HUES48 (cell line): ENCODE results near the gene TMEM44.

Experiments
- H3K27ac ChIP-seq: one replicate; pipeline ENCODE4 v1.7.0; 2013; ENCODE audit warnings: low read depth, low read length, inconsistent platforms
- H3K27me3 ChIP-seq: 2 replicates; pipeline ENCODE4 v1.6.1; 2013; ENCODE audit warnings: mild to moderate bottlenecking, low read length; ENCODE audit not compliant: control insufficient read depth, insufficient read depth
- H3K36me3 ChIP-seq: 2 replicates; pipeline ENCODE4 v1.6.1; 2013; ENCODE audit warnings: low read length; ENCODE audit not compliant: control insufficient read depth, insufficient read depth
- H3K4me1 ChIP-seq: 2 replicates; pipeline ENCODE4 v1.6.1; 2013; ENCODE audit warnings: mild to moderate bottlenecking, low read length; ENCODE audit not compliant: control insufficient read depth, insufficient read depth
- H3K4me3 ChIP-seq: 2 replicates; pipeline ENCODE4 v1.5.1; 2013; ENCODE audit warnings: mild to moderate bottlenecking, low read depth, low read length
- H3K9ac ChIP-seq: 2 replicates; pipeline ENCODE4 v1.6.1; 2013; ENCODE audit warnings: mild to moderate bottlenecking, low read depth, low read length, moderate library complexity
- H3K9me3 ChIP-seq: 2 replicates; pipeline ENCODE4 v1.6.1; 2013; ENCODE audit warnings: low read length; ENCODE audit not compliant: control insufficient read depth, insufficient read depth

TMEM44 gene

DNA sequence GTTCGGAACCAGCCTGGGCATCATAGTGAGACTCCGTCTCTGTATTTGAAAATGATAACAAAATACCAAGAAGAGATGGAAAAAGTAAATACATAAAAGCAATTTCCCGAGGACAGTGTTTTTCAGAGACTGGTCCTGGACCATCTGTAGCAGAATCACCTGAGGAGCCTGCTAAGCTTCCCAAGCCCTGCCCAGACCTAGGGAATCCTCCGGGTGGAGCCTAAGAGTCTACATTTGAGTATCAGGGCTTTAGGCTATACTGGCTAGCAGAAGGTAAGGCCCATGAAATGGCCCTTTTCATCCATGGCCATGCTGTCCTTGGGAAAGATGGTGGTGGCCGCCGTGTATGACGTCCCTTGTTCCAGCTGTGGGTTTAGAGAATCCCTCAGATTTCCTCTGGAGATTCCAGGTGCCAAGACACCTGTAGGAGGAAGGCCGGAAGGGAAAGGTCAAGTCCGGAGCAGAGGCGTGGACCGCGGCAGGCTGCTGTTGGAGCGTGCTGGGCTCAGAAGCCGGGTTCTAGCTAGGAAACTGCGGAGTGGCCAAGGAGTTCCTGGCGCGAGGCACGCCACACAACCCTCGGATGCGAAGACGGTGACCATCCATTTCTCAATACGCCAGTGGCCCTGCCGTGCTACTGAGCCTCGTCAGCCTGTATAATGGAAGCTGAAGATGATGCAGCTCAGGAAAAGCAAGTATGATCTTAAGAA, 50.9 kb downstream of the TMEM44 start:
- Histone ChIP-seq H3K27ac (no peak overlapping the region), H3K9me3 (no peaks in the 10 kb centered on the region), H3K4me1 (no peaks in the 10 kb centered on the region), H3K36me3 (no peaks in the 10 kb centered on the region), H3K27me3 (no peaks in the 10 kb centered on the region), H3K9ac (no peak overlapping the region), H3K4me3 (no peak overlapping the region)

DNA sequence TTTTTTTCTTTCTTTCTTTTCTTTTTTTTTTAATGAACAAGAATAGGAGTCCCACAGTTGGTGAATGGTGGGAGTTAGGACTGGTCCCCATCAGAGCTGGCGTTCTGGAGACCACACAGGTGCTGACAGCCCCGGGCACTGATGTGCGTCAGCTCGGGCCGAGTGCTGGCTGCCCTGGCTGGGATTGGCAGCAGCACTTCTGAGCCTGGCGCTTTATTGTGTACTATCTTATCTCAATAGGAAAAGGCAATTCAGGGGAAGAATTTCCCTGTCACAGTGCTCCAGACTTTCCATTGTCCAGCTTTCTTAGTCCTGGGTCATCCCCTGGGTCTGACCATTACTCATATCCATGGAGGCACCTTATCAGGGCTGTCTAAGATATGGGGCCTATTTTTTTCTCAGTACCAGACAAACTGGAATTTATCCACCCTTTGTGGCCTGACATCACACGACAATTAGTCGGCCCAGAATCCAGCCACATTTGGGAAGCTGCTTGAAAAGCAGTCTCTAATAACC, 54.1 kb downstream of the TMEM44 start:
- no peak overlapping the region for H3K27ac ChIP-seq
- no peaks in the 10 kb centered on the region for H3K4me1 ChIP-seq
- H3K9me3 ChIP-seq = no peaks in the 10 kb centered on the region
- no peak overlapping the region for H3K4me3 ChIP-seq
- no peaks in the 10 kb centered on the region for H3K36me3 ChIP-seq
- H3K27me3 ChIP-seq = no peaks in the 10 kb centered on the region
- no peak overlapping the region for H3K9ac ChIP-seq

DNA sequence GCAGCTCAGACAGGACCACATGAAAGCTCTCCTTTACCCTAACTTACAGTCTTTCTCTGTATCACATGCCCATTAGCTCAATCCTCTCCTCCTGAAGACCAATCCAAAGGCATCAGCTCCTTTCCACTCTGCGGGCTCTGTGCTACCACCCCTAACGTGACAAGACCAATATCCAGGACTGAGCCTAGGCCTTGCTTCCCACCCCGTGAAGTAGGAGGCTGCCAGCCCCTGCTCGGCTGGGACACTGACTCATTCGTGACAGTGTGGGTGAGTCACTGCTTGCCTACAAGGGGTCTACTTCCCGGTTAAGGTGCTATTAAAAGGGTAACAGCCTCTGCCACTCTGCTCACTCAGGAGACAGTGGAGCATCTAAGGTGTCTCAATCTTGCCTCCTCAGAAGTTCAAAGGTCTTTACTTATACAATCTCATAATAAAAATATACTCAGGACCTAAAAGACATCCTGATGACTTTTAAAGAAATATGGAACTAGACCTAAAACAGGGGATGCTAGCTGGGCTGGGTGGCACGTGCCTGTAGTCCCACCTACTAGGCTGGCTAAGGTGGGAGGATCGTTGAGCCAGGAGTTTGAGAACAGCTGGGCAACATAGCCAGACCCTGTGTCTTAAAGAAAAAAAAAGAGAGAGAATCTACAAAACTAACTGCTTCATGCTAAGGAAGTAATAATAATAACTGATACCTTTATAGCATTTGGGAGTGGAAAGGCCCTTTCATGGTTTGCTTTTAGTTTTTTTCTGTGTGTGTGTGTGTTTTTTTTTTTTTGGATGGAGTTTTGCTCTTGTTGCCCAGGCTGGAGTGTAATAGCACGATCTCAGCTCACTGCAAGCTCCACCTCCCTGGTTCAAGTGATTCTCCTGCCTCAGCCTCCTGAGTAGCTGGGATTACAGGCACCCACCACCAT, 55.0 kb downstream of the TMEM44 start:
- H3K36me3 ChIP-seq = no peaks in the 10 kb centered on the region
- H3K27ac ChIP-seq = no peak overlapping the region
- H3K9me3 ChIP-seq = no peaks in the 10 kb centered on the region
- H3K9ac ChIP-seq = no peak overlapping the region
- no peak overlapping the region for H3K4me3 ChIP-seq
- H3K27me3 ChIP-seq = no peaks in the 10 kb centered on the region
- no peaks in the 10 kb centered on the region for H3K4me1 ChIP-seq

DNA sequence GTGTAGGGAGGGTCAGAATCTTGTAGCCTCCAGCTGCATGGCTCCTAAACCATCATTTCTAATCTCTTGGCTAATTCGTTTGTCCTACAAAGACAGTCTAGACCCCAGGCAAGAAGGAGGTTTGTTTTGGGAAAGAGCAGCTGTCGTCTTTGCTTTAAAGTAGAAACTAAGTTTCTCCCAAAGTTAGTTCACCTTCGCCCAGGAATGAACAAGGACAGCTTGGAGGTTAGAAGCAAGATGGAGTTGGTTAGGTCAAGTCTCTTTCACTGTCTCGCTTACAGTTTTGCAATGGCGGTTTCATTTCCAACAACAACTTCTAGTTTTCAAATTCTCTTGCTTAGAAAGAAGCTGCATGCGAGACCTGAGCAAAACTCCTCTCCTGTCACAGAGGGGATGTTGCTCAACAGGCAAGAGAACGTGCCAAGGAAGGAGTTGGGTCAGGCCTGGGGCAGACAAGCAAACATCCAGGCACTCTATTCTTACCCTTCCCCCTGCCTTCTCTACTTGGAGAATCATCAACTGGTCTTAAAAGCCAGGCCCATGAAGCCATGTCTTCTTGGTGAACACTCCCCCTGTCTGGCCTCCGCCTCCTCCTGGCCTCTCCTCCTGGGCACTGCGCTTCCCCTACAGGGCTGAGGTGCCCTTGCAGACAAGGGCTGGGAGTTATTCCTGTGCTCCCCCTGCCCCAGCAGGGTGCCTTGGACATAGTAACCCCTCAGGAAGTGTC, 57.6 kb downstream of the TMEM44 start:
- Histone ChIP-seq H3K27ac (no peak overlapping the region), H3K27me3 (no peaks in the 10 kb centered on the region), H3K36me3 (no peaks in the 10 kb centered on the region), H3K9ac (no peak overlapping the region), H3K9me3 (no peaks in the 10 kb centered on the region), H3K4me3 (no peak overlapping the region), H3K4me1 (no peaks in the 10 kb centered on the region)

DNA sequence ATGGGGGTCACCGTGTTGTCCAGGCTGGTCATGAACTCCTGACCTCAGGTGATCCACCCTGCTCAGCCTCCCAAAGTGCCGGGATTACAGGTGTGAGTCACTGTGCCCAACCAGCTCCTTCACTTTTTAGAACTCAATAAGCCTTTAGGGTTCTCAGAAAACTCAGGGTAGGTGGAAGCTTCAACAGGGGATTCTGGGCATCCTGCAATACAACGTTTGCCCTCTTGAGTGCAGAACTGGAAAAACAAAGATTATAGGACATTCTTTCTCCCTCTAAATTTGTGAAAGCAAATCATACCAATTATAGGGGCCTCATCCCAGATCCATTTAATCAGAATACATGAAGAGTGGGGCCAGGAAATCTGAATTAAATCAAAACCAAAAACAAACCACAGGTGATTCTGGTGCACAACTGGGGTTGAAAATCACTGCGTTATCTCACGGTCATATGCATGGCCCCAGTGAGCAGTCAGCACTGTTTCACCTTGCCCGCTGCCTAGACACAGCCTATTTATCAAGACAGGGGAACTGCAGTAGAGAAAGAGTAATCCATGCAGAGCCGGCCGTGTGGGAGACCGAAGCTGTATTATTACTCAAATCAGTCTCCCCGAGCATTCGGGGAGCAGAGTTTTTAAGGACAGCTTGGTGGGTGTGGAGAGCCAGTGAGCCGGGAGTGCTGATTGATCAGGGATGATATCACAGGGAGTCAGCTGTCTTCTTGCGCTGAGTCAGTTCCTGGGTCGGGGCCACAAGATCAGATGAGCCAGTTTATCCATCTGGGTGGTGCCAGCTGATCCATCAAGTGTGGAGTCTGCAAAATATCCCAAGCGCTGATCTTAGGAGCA, 58.4 kb downstream of the TMEM44 start:
- peak overlapping the region; percentile 33 for H3K27ac ChIP-seq

DNA sequence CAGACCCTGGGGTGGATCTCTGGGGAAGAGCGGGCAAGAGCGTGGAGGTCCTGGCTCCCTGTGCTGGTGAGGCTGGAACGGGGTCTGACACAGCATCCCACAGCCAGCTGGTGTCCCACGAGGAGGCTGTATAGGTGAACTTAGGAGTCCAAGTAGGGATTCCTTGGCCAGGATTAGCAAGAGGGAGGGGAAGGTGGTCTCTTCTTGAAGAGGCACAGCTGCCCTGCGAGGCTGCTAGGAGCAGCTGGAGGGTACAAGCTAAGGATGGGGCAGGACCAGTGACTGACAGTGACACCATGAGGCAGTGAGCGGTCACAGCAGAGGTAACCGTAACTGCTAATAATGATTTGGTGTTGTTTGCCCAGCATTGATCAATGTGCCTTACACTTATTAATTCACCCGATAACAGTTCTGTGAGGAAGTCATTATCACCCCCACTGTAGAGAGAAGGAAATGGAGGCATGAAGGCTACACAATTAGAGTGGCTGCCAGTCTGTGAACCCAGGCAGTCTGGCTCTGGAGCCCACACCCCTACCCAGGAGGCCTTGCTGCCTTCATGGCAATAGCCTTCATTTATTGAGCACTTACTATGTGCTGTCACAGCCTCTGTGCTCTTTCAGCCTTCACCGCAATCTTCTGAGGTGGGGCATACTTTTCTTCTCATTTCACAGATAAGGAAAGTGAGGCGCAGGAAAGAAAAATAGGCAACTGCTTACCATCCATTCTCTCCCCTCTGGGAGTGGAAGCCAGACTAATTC, 59.4 kb downstream of the TMEM44 start:
- H3K4me1 ChIP-seq = no peaks in the 10 kb centered on the region
- H3K27ac ChIP-seq = no peak overlapping the region
- no peaks in the 10 kb centered on the region for H3K27me3 ChIP-seq
- H3K9ac ChIP-seq = no peak overlapping the region
- H3K4me3 ChIP-seq = no peak overlapping the region
- no peaks in the 10 kb centered on the region for H3K9me3 ChIP-seq
- no peaks in the 10 kb centered on the region for H3K36me3 ChIP-seq

More for the DNA sequence above, 58.4 kb downstream of the TMEM44 start:
- no peak overlapping the region for H3K4me3 ChIP-seq
- H3K9me3 ChIP-seq = no peaks in the 10 kb centered on the region
- no peaks in the 10 kb centered on the region for H3K36me3 ChIP-seq
- H3K9ac ChIP-seq = no peak overlapping the region
- no peaks in the 10 kb centered on the region for H3K4me1 ChIP-seq
- no peaks in the 10 kb centered on the region for H3K27me3 ChIP-seq

DNA sequence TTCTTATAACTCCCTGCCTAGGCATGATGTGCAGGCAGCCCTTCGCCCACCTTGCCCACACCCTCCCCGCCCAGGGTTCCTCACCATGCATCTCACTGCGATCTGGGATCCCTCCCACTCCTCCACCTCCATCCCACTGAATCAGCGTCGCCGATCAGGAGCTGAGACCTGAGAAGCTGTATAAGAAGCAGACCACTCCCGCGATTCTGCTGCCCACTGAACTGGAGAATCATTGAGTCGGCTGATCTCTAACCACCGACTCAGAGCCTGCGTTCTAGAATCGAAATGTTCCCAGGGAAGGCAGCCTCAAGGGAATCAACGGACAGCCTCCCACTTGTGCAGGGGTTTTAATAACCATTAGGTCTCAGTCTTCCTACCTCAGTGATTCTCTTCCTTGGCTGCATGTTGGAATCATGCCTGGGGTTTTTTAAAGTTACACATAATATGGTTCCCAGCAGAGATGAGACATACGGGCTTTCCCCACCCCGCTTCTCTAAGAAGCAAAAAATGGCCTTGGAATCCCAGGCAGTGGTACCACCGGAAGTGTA, 60.2 kb downstream of the TMEM44 start:
- H3K9ac ChIP-seq = no peak overlapping the region
- no peak overlapping the region for H3K4me3 ChIP-seq
- H3K9me3 ChIP-seq = no peaks in the 10 kb centered on the region
- H3K27me3 ChIP-seq = no peaks in the 10 kb centered on the region
- H3K27ac ChIP-seq = peak overlapping the region; percentile 85
- H3K36me3 ChIP-seq = no peaks in the 10 kb centered on the region
- H3K4me1 ChIP-seq = no peaks in the 10 kb centered on the region

DNA sequence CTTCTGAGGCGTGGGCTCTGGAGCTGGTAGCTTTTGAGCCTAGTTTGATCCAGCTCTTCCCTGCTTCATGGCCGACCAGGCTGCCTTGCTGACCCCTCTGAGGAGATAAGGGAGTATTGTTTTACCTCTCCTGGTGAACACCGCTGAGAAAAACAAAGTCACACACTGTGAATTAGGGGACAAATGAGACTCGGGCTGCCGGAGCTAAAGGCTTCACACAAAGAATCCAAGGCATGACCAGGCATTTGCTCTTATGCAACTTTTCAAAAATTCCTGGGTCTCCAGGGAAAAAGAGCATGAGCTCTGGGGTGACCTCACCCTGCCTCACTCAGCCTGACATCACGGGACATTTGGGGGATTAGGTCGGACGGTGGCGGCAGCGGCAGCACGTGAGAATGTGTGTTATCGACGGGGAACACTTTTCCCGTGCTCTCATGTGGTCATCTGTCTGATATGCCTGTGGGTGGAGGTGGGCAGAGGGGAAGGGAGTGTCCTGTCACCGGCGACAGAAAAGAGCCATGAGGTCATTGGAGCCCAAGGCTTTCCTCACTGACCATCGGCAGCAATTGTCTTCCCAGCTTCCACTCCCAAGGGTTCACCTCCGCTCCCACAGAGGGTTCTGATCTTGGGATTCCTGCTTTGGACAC, 61.0 kb downstream of the TMEM44 start:
- H3K4me1 ChIP-seq = no peaks in the 10 kb centered on the region
- H3K9ac ChIP-seq = no peak overlapping the region
- peak overlapping the region; percentile 85 for H3K27ac ChIP-seq
- H3K36me3 ChIP-seq = no peaks in the 10 kb centered on the region
- H3K9me3 ChIP-seq = no peaks in the 10 kb centered on the region
- H3K4me3 ChIP-seq = no peak overlapping the region
- H3K27me3 ChIP-seq = no peaks in the 10 kb centered on the region

DNA sequence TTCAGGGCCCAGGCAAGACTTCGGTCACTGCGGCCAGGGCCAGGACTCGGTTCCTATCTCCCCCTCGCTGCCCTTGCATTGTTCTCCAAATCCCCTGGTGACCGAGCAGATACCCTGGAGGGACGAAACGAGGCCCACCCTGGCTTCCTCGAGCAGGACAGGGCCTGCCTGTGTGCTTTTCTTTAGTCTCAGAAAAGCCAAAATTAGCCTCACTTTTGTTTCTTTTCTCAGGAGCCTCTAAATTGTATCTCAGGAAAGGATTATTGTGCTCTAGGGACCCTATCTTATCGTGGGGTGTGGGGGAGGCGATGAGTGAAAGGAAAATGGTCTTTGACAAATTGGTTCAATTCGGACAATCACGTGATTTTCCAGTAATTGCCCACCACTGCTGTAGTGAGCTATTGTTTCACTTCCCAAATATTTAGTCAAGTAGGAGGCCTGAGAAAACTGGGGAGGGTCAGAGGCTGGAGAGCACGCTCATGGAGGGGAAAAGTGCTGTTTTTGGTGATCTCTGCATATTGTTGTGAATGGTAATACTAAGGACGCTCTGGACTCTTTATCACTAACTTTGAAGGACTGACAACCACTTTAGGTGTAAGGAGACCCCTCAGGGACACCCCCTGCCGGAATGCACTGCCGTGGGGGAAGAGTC, 61.6 kb downstream of the TMEM44 start:
- Histone ChIP-seq H3K9ac (no peak overlapping the region), H3K36me3 (no peaks in the 10 kb centered on the region), H3K27ac (peak overlapping the region; percentile 85), H3K4me1 (no peaks in the 10 kb centered on the region), H3K4me3 (no peak overlapping the region), H3K27me3 (no peaks in the 10 kb centered on the region), H3K9me3 (no peaks in the 10 kb centered on the region)
